Measurements from ENCODE around the gene CNDP1. TPM values are rescaled to one million over a fixed set of nuclear protein-coding genes. Genes with fewer than 3 reads are reported as not detected.

Gene CNDP1
- total RNA-seq, 4 donors from 2014 or later: 0.15 TPM; not detected in 3

GRCh38 chr18:74529378-74529777 is 4.9 kb upstream of the CNDP1 start:
- Histone ChIP-seq H3K27me3 (no peaks in the 10 kb centered on the region), H3K36me3 (no peaks in the 10 kb centered on the region), H3K4me1 (no peaks in the 10 kb centered on the region), H3K4me3 (no peak overlapping the region), H3K9me3 (no peaks in the 10 kb centered on the region), H3K27ac (no peak overlapping the region)
- ATAC-seq: no peak
- 50 to 74% methylated on average over 1 to 6 of the region's 6 CpGs for WGBS, 2 donors (ENCODE audit: low coverage in 1 of 2)
- no peak for TF ChIP-seq POLR2AphosphoS5 (IDR thresholded peaks at IDR 0.05)
- TF ChIP-seq EP300 (IDR thresholded peaks at IDR 0.05): no peak
- no peak for TF ChIP-seq POLR2A (IDR thresholded peaks at IDR 0.05)
- TF ChIP-seq CTCF (IDR thresholded peaks at IDR 0.05): no peak

GRCh38 chr18:74529811-74530583 is 4.3 kb upstream of the CNDP1 start:
- ATAC-seq: no peak
- no peaks in the 10 kb centered on the region for H3K4me1 ChIP-seq
- H3K27me3 ChIP-seq: no peaks in the 10 kb centered on the region
- no peak overlapping the region for H3K4me3 ChIP-seq
- H3K9me3 ChIP-seq: no peaks in the 10 kb centered on the region
- no peaks in the 10 kb centered on the region for H3K36me3 ChIP-seq
- TF ChIP-seq EP300 (IDR thresholded peaks at IDR 0.05) (no peak), CTCF (IDR thresholded peaks at IDR 0.05) (no peak), POLR2AphosphoS5 (IDR thresholded peaks at IDR 0.05) (no peak), POLR2A (IDR thresholded peaks at IDR 0.05) (no peak)
- H3K27ac ChIP-seq: no peak overlapping the region
- 91 to 93% methylated on average over 7 to 15 of the region's 25 CpGs for WGBS, 2 donors (ENCODE audit: low coverage in 1 of 2)

- Histone ChIP-seq H3K4me1 (no peaks in the 10 kb centered on the region), H3K27ac (no peak overlapping the region), H3K9me3 (no peaks in the 10 kb centered on the region), H3K36me3 (no peaks in the 10 kb centered on the region), H3K27me3 (no peaks in the 10 kb centered on the region), H3K4me3 (no peak overlapping the region)
- ATAC-seq: no peak
- TF ChIP-seq POLR2AphosphoS5 (IDR thresholded peaks at IDR 0.05): no peak
- no peak for TF ChIP-seq POLR2A (IDR thresholded peaks at IDR 0.05)
- no peak for TF ChIP-seq EP300 (IDR thresholded peaks at IDR 0.05)
- whole genome bisulfite sequencing, 2 donors (ENCODE audit: low coverage in 1 of 2): 71 to 74% methylated on average over 1 to 3 of the region's 6 CpGs
Observed at GRCh38 chr18:74530584-74530862, 3.8 kb upstream of the CNDP1 start.

DNA sequence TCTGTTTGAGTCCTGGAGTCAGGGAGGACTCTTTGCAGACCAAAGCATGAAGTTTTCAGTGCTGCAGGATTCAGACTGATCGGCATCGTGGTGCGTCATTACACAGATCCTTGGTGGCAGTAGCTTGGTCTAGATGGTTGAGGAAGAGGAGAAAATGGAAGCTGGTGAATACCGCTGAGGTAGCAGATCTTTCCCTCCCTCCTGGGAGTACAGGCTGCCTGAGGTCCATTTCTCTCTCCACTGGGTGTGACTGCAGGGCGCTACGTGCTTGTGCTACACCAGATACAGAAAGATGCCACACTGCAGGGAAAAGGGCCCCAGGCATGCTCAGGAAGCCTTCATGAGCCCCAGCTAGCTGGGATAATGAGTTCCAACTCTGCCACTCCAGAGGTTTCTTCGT is 3.3 kb upstream of the CNDP1 start:
- Histone ChIP-seq H3K4me3 (no peak overlapping the region), H3K27me3 (no peaks in the 10 kb centered on the region), H3K4me1 (no peaks in the 10 kb centered on the region), H3K9me3 (no peaks in the 10 kb centered on the region), H3K27ac (no peak overlapping the region), H3K36me3 (no peaks in the 10 kb centered on the region)
- ATAC-seq: no peak
- 64 to 86% methylated on average over 3 to 6 of the region's 7 CpGs for WGBS, 2 donors (ENCODE audit: low coverage in 1 of 2)
- no peak for TF ChIP-seq CTCF (IDR thresholded peaks at IDR 0.05)

GRCh38 chr18:74532511-74533025 is 1.7 kb upstream of the CNDP1 start:
- H3K36me3 ChIP-seq: no peaks in the 10 kb centered on the region
- ATAC-seq: no peak
- H3K27me3 ChIP-seq: no peaks in the 10 kb centered on the region
- H3K4me1 ChIP-seq: no peaks in the 10 kb centered on the region
- TF ChIP-seq POLR2AphosphoS5 (IDR thresholded peaks at IDR 0.05): no peak
- TF ChIP-seq CTCF (IDR thresholded peaks at IDR 0.05): no peak
- no peak for TF ChIP-seq POLR2A (IDR thresholded peaks at IDR 0.05)
- TF ChIP-seq EP300 (IDR thresholded peaks at IDR 0.05): no peak
- no peak overlapping the region for H3K4me3 ChIP-seq
- WGBS, 2 donors (ENCODE audit: low coverage in 1 of 2): 59 to 94% methylated on average over 3 to 7 of the region's 9 CpGs
- H3K27ac ChIP-seq: no peak overlapping the region
- no peaks in the 10 kb centered on the region for H3K9me3 ChIP-seq
